ENCODE results near the gene GALR1.

GALR1 gene

DNA sequence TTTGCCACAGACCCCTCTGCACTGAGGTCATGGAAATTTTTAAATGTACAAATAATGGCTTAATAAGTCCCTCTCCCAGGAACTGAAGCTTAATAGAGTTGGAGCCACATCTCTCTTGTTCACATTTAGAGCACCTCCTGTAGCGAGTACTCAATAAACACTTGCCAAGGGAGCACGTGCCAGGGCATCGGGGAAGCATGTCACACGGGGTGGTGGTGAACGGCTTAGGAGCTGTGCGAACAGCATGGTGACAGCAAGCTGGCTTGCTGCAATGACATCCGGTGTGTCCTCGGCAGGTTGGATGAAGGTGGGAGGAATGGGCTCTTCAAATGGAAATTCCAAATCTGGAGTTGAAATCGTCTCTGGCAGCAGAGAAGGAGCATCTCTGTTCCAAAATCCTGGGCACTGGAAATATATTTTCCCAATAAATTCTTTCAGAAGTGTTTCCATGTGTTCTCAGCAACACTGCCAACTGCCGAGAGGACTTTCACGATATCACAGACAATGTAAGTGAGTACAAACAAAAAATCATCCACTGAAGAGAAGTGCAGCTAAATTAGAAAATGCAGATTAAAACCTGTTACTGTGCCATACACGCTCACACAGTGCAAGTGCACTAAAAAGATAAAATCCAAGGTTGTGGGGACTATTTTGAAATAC, 74.1 kb downstream of the GALR1 start:
- Mint-ChIP-seq H3K36me3 (ENCODE audit: low read depth) (no peaks in the 10 kb centered on the region), H3K9me3 (no peaks in the 10 kb centered on the region), H3K4me1 (ENCODE audit: low read depth) (no peaks in the 10 kb centered on the region), H3K27me3 (peaks cover 28% of the 10 kb centered on the region), H3K27ac (no peak overlapping the region), H3K4me3 (no peak overlapping the region)
